ENCODE results near the gene C2orf74. TPM values are rescaled to one million over a fixed set of nuclear protein-coding genes. Genes with fewer than 3 reads are reported as not detected.

C2orf74 gene
- total RNA-seq, 1 experiment from 2014 or later = 8.0 TPM

DNA sequence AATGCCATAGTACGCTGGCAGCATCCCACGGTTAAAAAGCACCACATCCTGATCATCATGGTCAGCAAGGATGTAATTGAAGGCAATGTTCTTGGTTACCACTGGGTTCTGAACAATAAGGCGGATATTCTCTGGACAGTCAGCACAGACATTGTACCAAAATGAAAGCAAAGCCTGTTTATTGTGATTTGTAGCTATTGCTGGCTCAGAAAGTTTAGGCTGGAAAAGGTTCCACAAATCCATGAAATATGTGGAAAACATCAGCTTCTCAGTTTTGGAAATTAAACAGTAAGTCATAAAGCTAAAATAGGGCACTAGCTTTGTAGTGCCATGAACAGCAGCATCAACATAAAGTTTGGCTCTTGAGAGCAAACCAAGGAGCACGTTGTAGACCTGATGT lies 52.2 kb downstream of the C2orf74 start:
- Histone ChIP-seq H3K23me2 (ENCODE audit: insufficient read length, low read depth, low read length, poor library complexity, severe bottlenecking) (no peaks in the 10 kb centered on the region), H4K8ac (replicated peaks; ENCODE audit: insufficient read length, low read depth, low read length) (no peak overlapping the region), H4K91ac (ENCODE audit: insufficient read length, low read depth, low read length) (no peak overlapping the region), H2BK120ac (ENCODE audit: low read depth, low read length, poor library complexity, severe bottlenecking) (no peak overlapping the region), H3K14ac (ENCODE audit: insufficient read depth, low read length) (no peak overlapping the region), H3K4me1 (ENCODE audit: insufficient read depth, low read length) (no peaks in the 10 kb centered on the region), H3K27me3 (ENCODE audit: insufficient read depth, low read length) (no peaks in the 10 kb centered on the region), H3K79me2 (ENCODE audit: insufficient read depth, low read length) (no peaks in the 10 kb centered on the region), H2AK5ac (ENCODE audit: insufficient read length, low read length) (no peak overlapping the region), H3K4me2 (ENCODE audit: insufficient read depth, insufficient read length, low read length) (no peak overlapping the region), H3K56ac (ENCODE audit: insufficient read length, low read depth, low read length) (no peak overlapping the region), H4K5ac (ENCODE audit: insufficient read length, low read depth, low read length) (no peak overlapping the region), H3K9ac (ENCODE audit: extremely low read depth, insufficient read length, low read length) (no peak overlapping the region), H2BK20ac (ENCODE audit: low read depth, low read length, poor library complexity, severe bottlenecking) (no peak overlapping the region), H3K18ac (ENCODE audit: insufficient read length, low read depth, low read length) (no peak overlapping the region), H2BK5ac (ENCODE audit: insufficient read length, low read length) (no peak overlapping the region), H2AFZ (ENCODE audit: low read length) (no peak overlapping the region), H3T11ph (ENCODE audit: low read length) (no peak overlapping the region), H2BK15ac (ENCODE audit: low read depth, low read length) (no peak overlapping the region), H3K4ac (ENCODE audit: low read depth, low read length) (no peak overlapping the region), H3K27ac (ENCODE audit: insufficient read length, low read depth, low read length) (no peak overlapping the region), H3K9me3 (ENCODE audit: control insufficient read depth, low read depth, low read length) (no peaks in the 10 kb centered on the region), H3K23ac (ENCODE audit: insufficient read length, low read depth, low read length) (no peak overlapping the region), H2BK12ac (ENCODE audit: insufficient read length, low read depth, low read length) (no peak overlapping the region), H3K79me1 (ENCODE audit: insufficient read depth, low read depth, low read length, poor library complexity, severe bottlenecking) (no peaks in the 10 kb centered on the region), H4K20me1 (ENCODE audit: control insufficient read depth, insufficient read depth, insufficient read length) (no peaks in the 10 kb centered on the region)
- H3K4me1 Mint-ChIP-seq = no peaks in the 10 kb centered on the region
- H3K9me3 Mint-ChIP-seq = no peaks in the 10 kb centered on the region
- H3K27ac Mint-ChIP-seq = no peak overlapping the region
- H3K36me3 Mint-ChIP-seq (ENCODE audit: insufficient read depth in 1 of 3, low read depth in 3 of 3) = peaks cover 4 to 38% (median 29%) of the 10 kb centered on the region in 3 experiments; a peak in 6 of 7 replicates
- H3K4me3 Mint-ChIP-seq = no peak overlapping the region
- H3K27me3 Mint-ChIP-seq (ENCODE audit: low read depth) = no peaks in the 10 kb centered on the region
- DNase-seq = no peak
- WGBS (ENCODE audit: extremely low coverage, insufficient read length, low lambda C conversion rate) = no CpG with 5 or more reads among the region's 4 CpGs
- TF ChIP-seq, protein P1, sequence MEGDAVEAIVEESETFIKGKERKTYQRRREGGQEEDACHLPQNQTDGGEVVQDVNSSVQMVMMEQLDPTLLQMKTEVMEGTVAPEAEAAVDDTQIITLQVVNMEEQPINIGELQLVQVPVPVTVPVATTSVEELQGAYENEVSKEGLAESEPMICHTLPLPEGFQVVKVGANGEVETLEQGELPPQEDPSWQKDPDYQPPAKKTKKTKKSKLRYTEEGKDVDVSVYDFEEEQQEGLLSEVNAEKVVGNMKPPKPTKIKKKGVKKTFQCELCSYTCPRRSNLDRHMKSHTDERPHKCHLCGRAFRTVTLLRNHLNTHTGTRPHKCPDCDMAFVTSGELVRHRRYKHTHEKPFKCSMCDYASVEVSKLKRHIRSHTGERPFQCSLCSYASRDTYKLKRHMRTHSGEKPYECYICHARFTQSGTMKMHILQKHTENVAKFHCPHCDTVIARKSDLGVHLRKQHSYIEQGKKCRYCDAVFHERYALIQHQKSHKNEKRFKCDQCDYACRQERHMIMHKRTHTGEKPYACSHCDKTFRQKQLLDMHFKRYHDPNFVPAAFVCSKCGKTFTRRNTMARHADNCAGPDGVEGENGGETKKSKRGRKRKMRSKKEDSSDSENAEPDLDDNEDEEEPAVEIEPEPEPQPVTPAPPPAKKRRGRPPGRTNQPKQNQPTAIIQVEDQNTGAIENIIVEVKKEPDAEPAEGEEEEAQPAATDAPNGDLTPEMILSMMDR (conservative IDR thresholded peaks at IDR 0.05) = no peak

Other genes with a start within 250 kb of the C2orf74 start
- 22.4 TPM in 2 replicates for gene PEX13, start 144.5 kb upstream of the C2orf74 start, total RNA-seq (2021)
- 2.3 TPM in 2 replicates for gene PUS10, start 143.9 kb upstream of the C2orf74 start, total RNA-seq (2021)
- 8.9 and 10.1 TPM in 2 replicates for gene SANBR, start 96.3 kb upstream of the C2orf74 start, total RNA-seq (2021)

Data from H9 (cell line).